Esophagus muscularis mucosa (tissue), 3 donors: ENCODE data around the gene CCT6A.

ENCODE experiments used
- EP300 ChIP-seq: sonication (generic); formaldehyde crosslinking; IDR thresholded peaks from one replicate; pipeline ENCODE4 v1.6.1; 2017; ENCODE audit warnings: antibody characterized with exemption
- TF ChIP-seq, protein P1 (sequence below), 3 experiments: fragments of 200-600 bp in 2 of 3; fragments of 450-650 bp in 1 of 3; sonication (generic) in 2 of 3; IDR thresholded peaks; one replicate each; pipeline ENCODE4 v1.5.1; 2017 to 2019; ENCODE audit warnings: antibody characterized with exemption in 3 of 3, mild to moderate bottlenecking in 2 of 3, moderate library complexity in 1 of 3

DNA sequence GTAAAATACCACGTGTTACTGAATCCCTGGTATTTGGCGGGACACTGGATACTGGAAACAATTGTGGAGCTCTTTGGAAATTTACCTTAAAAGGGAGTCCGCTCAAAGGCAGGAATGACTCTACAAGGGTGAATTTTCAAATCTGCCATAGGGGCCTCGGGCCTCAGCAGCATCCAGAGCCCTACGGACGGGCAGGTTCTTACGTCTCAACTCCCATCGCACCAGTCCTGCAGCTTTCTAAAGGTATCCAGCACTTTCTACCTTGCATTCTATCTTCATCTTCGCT lies 569 bp upstream of the CCT6A start:
- TF ChIP-seq EP300, result no peak
- TF ChIP-seq, protein P1, sequence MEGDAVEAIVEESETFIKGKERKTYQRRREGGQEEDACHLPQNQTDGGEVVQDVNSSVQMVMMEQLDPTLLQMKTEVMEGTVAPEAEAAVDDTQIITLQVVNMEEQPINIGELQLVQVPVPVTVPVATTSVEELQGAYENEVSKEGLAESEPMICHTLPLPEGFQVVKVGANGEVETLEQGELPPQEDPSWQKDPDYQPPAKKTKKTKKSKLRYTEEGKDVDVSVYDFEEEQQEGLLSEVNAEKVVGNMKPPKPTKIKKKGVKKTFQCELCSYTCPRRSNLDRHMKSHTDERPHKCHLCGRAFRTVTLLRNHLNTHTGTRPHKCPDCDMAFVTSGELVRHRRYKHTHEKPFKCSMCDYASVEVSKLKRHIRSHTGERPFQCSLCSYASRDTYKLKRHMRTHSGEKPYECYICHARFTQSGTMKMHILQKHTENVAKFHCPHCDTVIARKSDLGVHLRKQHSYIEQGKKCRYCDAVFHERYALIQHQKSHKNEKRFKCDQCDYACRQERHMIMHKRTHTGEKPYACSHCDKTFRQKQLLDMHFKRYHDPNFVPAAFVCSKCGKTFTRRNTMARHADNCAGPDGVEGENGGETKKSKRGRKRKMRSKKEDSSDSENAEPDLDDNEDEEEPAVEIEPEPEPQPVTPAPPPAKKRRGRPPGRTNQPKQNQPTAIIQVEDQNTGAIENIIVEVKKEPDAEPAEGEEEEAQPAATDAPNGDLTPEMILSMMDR (IDR thresholded peaks at IDR 0.05), result no peak
